HG03103 (cell line): ENCODE data around the gene CUX1.
A peak's percentile ranks its signal among the peaks of the same experiment; 100 is the strongest.
"Not testable (repeated sequence)": the region's sequence is repeated elsewhere in the genome, so short reads cannot be mapped to it uniquely, and the experiment has no call there.

ENCODE experiments used
- ATAC-seq: cut with Tn5 transposase; IDR thresholded peaks from one replicate; pipeline ENCODE4 v1.9.1; 2021; ENCODE audit warnings: low read depth; ENCODE audit not compliant: unreplicated experiment

CUX1 gene

GRCh38 chr7:101792051-101792681 is 25.3 kb upstream of the CUX1 start:
- ATAC-seq = no peak

- not testable (repeated sequence) for ATAC-seq
These were observed 24.7 kb upstream of the CUX1 start for GRCh38 chr7:101792682-101793071.

- ATAC-seq = no peak
These were observed 22.0 kb upstream of the CUX1 start for GRCh38 chr7:101795461-101795860.

- not testable (repeated sequence) for ATAC-seq
These were observed 19.3 kb upstream of the CUX1 start for GRCh38 chr7:101798173-101798572.

- no peak for ATAC-seq
These were observed 14.0 kb upstream of the CUX1 start for GRCh38 chr7:101803203-101804087.

GRCh38 chr7:101804088-101804963 is 13.1 kb upstream of the CUX1 start:
- ATAC-seq = no peak

GRCh38 chr7:101804967-101805366 is 12.5 kb upstream of the CUX1 start:
- no peak for ATAC-seq

GRCh38 chr7:101812595-101812994 is 4.8 kb upstream of the CUX1 start:
- no peak for ATAC-seq

- ATAC-seq = no peak
These were observed 3.9 kb upstream of the CUX1 start for GRCh38 chr7:101813402-101814019.

- no peak for ATAC-seq
These were observed 3.1 kb upstream of the CUX1 start for GRCh38 chr7:101814081-101814990.

GRCh38 chr7:101814991-101815825 is 2.2 kb upstream of the CUX1 start:
- ATAC-seq = peak; percentile 24

GRCh38 chr7:101815826-101816594 is 1.4 kb upstream of the CUX1 start:
- peak; percentile 36 for ATAC-seq

- no peak for ATAC-seq
These were observed 593 bp upstream of the CUX1 start for GRCh38 chr7:101816595-101817470.

- no peak for ATAC-seq
These were observed 1.1 kb downstream of the CUX1 start for GRCh38 chr7:101818287-101819071.

- no peak for ATAC-seq
These were observed 1.8 kb downstream of the CUX1 start for GRCh38 chr7:101819183-101819582.

GRCh38 chr7:101819913-101820522 is 2.6 kb downstream of the CUX1 start:
- no peak for ATAC-seq
